Stimulated activated naive CD8-positive, alpha-beta T cell treated with anti-CD3 and anti-CD28 coated beads, Interleukin-15, amount 100 ng/mL, for 72 hours (primary cell): ENCODE data around the gene MOB2.
A peak's percentile ranks its signal among the peaks of the same experiment; 100 is the strongest.

Experiments
- ATAC-seq: fragments of 150-1000 bp; cut with Tn5 transposase; 2 replicates; pipeline ENCODE4 v1.10.0; 2021; ENCODE audit warnings: mild to moderate bottlenecking, moderate library complexity
- DNase-seq, 2 donors: peaks; one replicate each; pipeline ENCODE4 v3.0.0; 2021 to 2022
- H3K27ac Mint-ChIP-seq, 2 donors: one replicate each; pipeline ENCODE4 v1.8.0; 2022; ENCODE audit warnings: mild to moderate bottlenecking in 2 of 2, mixed read lengths in 2 of 2, moderate library complexity in 2 of 2
- H3K27me3 Mint-ChIP-seq: one replicate; pipeline ENCODE4 v1.8.0; 2022; ENCODE audit warnings: mixed read lengths
- H3K4me1 Mint-ChIP-seq: one replicate; pipeline ENCODE4 v1.8.0; 2022; ENCODE audit warnings: mild to moderate bottlenecking, mixed read lengths
- H3K4me3 Mint-ChIP-seq, 2 donors: one replicate each; pipeline ENCODE4 v1.8.0; 2022; ENCODE audit warnings: mild to moderate bottlenecking in 2 of 2, mixed read lengths in 2 of 2, moderate library complexity in 1 of 2
- H3K9me3 Mint-ChIP-seq, 2 donors: one replicate each; pipeline ENCODE4 v1.8.0; 2022; ENCODE audit warnings: mixed read lengths in 2 of 2

MOB2 gene

GRCh38 chr11:1478011-1478410, 8.6 kb downstream of the MOB2 start:
- Mint-ChIP-seq H3K4me3 (no peak overlapping the region), H3K9me3 (no peaks in the 10 kb centered on the region), H3K27ac (peak overlapping the region in 1 of 2 donors; percentile 0), H3K4me1 (peaks cover 6% of the 10 kb centered on the region), H3K27me3 (no peaks in the 10 kb centered on the region)
- no peak for ATAC-seq
- no peak for DNase-seq

GRCh38 chr11:1476940-1477736, 9.4 kb downstream of the MOB2 start:
- H3K4me1 Mint-ChIP-seq: peaks cover 5% of the 10 kb centered on the region
- no peak overlapping the region for H3K4me3 Mint-ChIP-seq
- no peaks in the 10 kb centered on the region for H3K27me3 Mint-ChIP-seq
- H3K9me3 Mint-ChIP-seq: no peaks in the 10 kb centered on the region
- DNase-seq (no peak), ATAC-seq (no peak)
- no peak overlapping the region for H3K27ac Mint-ChIP-seq

- no peak for ATAC-seq
- Mint-ChIP-seq H3K4me3 (no peak overlapping the region), H3K4me1 (peaks cover 5% of the 10 kb centered on the region), H3K27ac (no peak overlapping the region), H3K27me3 (no peaks in the 10 kb centered on the region), H3K9me3 (no peaks in the 10 kb centered on the region)
- DNase-seq: no peak
Observed at GRCh38 chr11:1475841-1476240, 10.7 kb downstream of the MOB2 start.

- no peak overlapping the region for H3K4me3 Mint-ChIP-seq
- no peak for ATAC-seq
- no peak overlapping the region for H3K27ac Mint-ChIP-seq
- H3K27me3 Mint-ChIP-seq: no peaks in the 10 kb centered on the region
- DNase-seq: no peak
- H3K4me1 Mint-ChIP-seq: no peaks in the 10 kb centered on the region
- H3K9me3 Mint-ChIP-seq: no peaks in the 10 kb centered on the region
Observed at GRCh38 chr11:1473786-1474185, 12.8 kb downstream of the MOB2 start.

GRCh38 chr11:1473011-1473628, 13.5 kb downstream of the MOB2 start:
- no peaks in the 10 kb centered on the region for H3K27me3 Mint-ChIP-seq
- ATAC-seq: no peak
- H3K4me1 Mint-ChIP-seq: no peaks in the 10 kb centered on the region
- no peak overlapping the region for H3K4me3 Mint-ChIP-seq
- no peak for DNase-seq
- no peaks in the 10 kb centered on the region for H3K9me3 Mint-ChIP-seq
- H3K27ac Mint-ChIP-seq: no peak overlapping the region

- Mint-ChIP-seq H3K9me3 (no peaks in the 10 kb centered on the region), H3K4me1 (no peaks in the 10 kb centered on the region), H3K4me3 (no peak overlapping the region), H3K27ac (peak overlapping the region in 1 of 2 donors; percentile 68), H3K27me3 (no peaks in the 10 kb centered on the region)
- ATAC-seq (no peak), DNase-seq (no peak)
Observed at GRCh38 chr11:1472180-1473005, 14.2 kb downstream of the MOB2 start.

GRCh38 chr11:1471736-1472135, 14.8 kb downstream of the MOB2 start:
- no peak for ATAC-seq
- H3K27ac Mint-ChIP-seq: no peak overlapping the region
- H3K9me3 Mint-ChIP-seq: no peaks in the 10 kb centered on the region
- H3K4me3 Mint-ChIP-seq: no peak overlapping the region
- no peak for DNase-seq
- no peaks in the 10 kb centered on the region for H3K27me3 Mint-ChIP-seq
- no peaks in the 10 kb centered on the region for H3K4me1 Mint-ChIP-seq

- H3K27me3 Mint-ChIP-seq: no peaks in the 10 kb centered on the region
- no peak overlapping the region for H3K27ac Mint-ChIP-seq
- H3K9me3 Mint-ChIP-seq: no peaks in the 10 kb centered on the region
- ATAC-seq (no peak), DNase-seq (no peak)
- no peak overlapping the region for H3K4me3 Mint-ChIP-seq
- no peaks in the 10 kb centered on the region for H3K4me1 Mint-ChIP-seq
Observed at GRCh38 chr11:1470681-1471611, 15.6 kb downstream of the MOB2 start.

- ATAC-seq: no peak
- Mint-ChIP-seq H3K4me1 (no peaks in the 10 kb centered on the region), H3K9me3 (no peaks in the 10 kb centered on the region), H3K4me3 (no peak overlapping the region), H3K27me3 (no peaks in the 10 kb centered on the region), H3K27ac (no peak overlapping the region)
- DNase-seq: no peak
Observed at GRCh38 chr11:1469911-1470680, 16.5 kb downstream of the MOB2 start.

- no peak overlapping the region for H3K27ac Mint-ChIP-seq
- H3K27me3 Mint-ChIP-seq: no peaks in the 10 kb centered on the region
- ATAC-seq (no peak), DNase-seq (no peak)
- H3K4me3 Mint-ChIP-seq: no peak overlapping the region
- no peaks in the 10 kb centered on the region for H3K4me1 Mint-ChIP-seq
- no peaks in the 10 kb centered on the region for H3K9me3 Mint-ChIP-seq
Observed at GRCh38 chr11:1469287-1469910, 17.2 kb downstream of the MOB2 start.

- H3K27ac Mint-ChIP-seq: peak overlapping the region in 1 of 2 donors; percentile 93
- no peak for DNase-seq
- no peaks in the 10 kb centered on the region for H3K9me3 Mint-ChIP-seq
- no peaks in the 10 kb centered on the region for H3K4me1 Mint-ChIP-seq
- no peak overlapping the region for H3K4me3 Mint-ChIP-seq
- no peaks in the 10 kb centered on the region for H3K27me3 Mint-ChIP-seq
- no peak for ATAC-seq
Observed at GRCh38 chr11:1468473-1469066, 18.0 kb downstream of the MOB2 start.

GRCh38 chr11:1468002-1468401, 18.6 kb downstream of the MOB2 start:
- Mint-ChIP-seq H3K27ac (peak overlapping the region in 1 of 2 donors; percentile 69), H3K4me1 (no peaks in the 10 kb centered on the region), H3K9me3 (no peaks in the 10 kb centered on the region), H3K27me3 (no peaks in the 10 kb centered on the region), H3K4me3 (no peak overlapping the region)
- ATAC-seq (no peak), DNase-seq (no peak)

- Mint-ChIP-seq H3K4me1 (no peaks in the 10 kb centered on the region), H3K27me3 (no peaks in the 10 kb centered on the region), H3K9me3 (no peaks in the 10 kb centered on the region), H3K27ac (no peak overlapping the region), H3K4me3 (no peak overlapping the region)
- ATAC-seq: no peak
- no peak for DNase-seq
Observed at GRCh38 chr11:1467270-1467669, 19.3 kb downstream of the MOB2 start.

GRCh38 chr11:1466784-1467183, 19.8 kb downstream of the MOB2 start:
- no peak overlapping the region for H3K4me3 Mint-ChIP-seq
- DNase-seq: no peak
- H3K27ac Mint-ChIP-seq: no peak overlapping the region

More at GRCh38 chr11:1466784-1467183, 19.8 kb downstream of the MOB2 start:
- H3K4me1 Mint-ChIP-seq: no peaks in the 10 kb centered on the region
- no peaks in the 10 kb centered on the region for H3K27me3 Mint-ChIP-seq
- no peaks in the 10 kb centered on the region for H3K9me3 Mint-ChIP-seq
- no peak for ATAC-seq
